ENCODE measurements around the gene RIN3. TPM values are rescaled to one million over a fixed set of nuclear protein-coding genes. Genes with fewer than 3 reads are reported as not detected.

RIN3 gene
- total and polyA plus RNA-seq, 8 donors = 13.8 to 54.8 (median 18.0) TPM

DNA sequence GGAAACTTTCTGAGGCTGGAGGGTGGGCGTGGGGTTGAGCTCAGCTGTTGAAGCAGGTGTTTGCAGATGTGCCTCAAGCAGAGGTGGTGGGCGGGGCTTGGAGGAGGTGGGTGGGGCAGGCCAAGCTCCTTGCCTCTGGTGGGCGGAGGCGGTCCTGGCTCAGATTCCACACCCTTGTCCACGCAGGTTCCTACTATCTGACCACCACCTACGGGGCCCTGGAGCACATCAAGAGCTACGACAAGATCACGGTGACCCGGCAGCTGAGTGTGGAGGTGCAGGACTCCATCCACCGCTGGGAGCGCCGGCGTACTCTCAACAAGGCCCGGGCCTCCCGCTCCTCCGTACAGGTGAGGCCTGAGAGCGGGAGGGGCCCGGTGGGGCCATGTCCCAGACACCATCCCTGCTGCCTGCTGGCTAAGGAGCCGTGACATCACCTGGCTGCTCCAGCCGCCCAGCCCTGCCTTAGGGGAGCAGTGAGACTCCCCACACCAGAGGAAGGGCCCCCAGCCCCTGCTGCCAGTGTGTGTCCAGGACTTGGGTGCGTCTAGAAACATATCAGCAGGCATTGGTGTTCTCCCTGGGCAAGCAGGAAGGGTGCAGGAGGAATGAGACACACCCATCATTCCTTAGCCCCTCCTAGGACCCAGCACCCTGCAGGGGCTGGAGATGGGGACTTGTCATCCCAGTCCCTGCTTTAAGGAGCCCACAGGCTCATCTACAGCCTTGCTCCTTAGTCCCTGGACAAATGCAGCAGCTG lies 171.4 kb downstream of the RIN3 start:
- H3K36me3 ChIP-seq = peaks cover 0 to 99% of the 10 kb centered on the region in 2 donors
- DNase-seq (no peak), ATAC-seq (no peak)
- intact Hi-C loops (cut with DNase I) = loop anchor here in 1 of 2 donors (10.0 kb wide), 1 partner anchor 550 kb away; no protein-coding TSS in a partner anchor
- H3K27ac ChIP-seq = no peak overlapping the region
- H3K9me3 ChIP-seq = no peaks in the 10 kb centered on the region
- peaks cover 0 to 19% of the 10 kb centered on the region in 2 donors for H3K4me1 ChIP-seq
- no peaks in the 10 kb centered on the region for H3K27me3 ChIP-seq
- TF ChIP-seq, protein P1, sequence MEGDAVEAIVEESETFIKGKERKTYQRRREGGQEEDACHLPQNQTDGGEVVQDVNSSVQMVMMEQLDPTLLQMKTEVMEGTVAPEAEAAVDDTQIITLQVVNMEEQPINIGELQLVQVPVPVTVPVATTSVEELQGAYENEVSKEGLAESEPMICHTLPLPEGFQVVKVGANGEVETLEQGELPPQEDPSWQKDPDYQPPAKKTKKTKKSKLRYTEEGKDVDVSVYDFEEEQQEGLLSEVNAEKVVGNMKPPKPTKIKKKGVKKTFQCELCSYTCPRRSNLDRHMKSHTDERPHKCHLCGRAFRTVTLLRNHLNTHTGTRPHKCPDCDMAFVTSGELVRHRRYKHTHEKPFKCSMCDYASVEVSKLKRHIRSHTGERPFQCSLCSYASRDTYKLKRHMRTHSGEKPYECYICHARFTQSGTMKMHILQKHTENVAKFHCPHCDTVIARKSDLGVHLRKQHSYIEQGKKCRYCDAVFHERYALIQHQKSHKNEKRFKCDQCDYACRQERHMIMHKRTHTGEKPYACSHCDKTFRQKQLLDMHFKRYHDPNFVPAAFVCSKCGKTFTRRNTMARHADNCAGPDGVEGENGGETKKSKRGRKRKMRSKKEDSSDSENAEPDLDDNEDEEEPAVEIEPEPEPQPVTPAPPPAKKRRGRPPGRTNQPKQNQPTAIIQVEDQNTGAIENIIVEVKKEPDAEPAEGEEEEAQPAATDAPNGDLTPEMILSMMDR (IDR thresholded peaks at IDR 0.05) = no peak
- H3K4me3 ChIP-seq = no peak overlapping the region

DNA sequence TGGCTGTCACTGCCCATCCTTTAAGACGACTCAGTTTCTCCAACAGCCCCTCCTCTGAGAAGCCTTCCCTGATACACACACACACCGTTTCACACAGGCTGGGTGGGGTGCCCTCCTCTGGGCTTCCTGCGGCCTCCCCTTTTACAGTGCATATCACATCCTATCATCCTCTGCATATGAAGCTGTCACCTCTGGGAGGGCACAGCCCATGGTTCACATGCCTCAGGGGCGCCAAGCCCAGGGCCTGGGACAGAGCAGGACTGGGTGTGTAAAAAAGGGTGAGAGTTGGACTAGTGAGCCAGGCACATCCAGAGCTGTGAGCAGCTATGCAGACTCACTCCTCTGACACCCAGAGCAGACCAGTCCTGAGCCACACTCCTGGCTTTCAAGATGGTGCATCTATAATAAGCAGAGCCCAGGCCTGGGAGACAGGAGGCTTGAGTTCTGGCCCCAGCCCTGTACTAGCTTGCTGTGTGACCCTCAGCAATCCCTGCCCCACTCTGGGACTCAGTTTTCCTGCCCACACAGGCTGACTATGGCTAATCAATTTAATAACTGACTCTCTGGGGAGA lies 172.3 kb downstream of the RIN3 start:
- Histone ChIP-seq H3K4me1 (peaks cover 0 to 15% of the 10 kb centered on the region in 2 donors), H3K27me3 (no peaks in the 10 kb centered on the region), H3K27ac (no peak overlapping the region), H3K9me3 (no peaks in the 10 kb centered on the region), H3K36me3 (peaks cover 0 to 99% of the 10 kb centered on the region in 2 donors), H3K4me3 (no peak overlapping the region)
- no peak for DNase-seq
- TF ChIP-seq, protein P1 (IDR thresholded peaks at IDR 0.05) = no peak
- no peak for ATAC-seq
- intact Hi-C loops (cut with DNase I) = loop anchor here in 1 of 2 donors (10.0 kb wide), 1 partner anchor 551 kb away; no protein-coding TSS in a partner anchor

DNA sequence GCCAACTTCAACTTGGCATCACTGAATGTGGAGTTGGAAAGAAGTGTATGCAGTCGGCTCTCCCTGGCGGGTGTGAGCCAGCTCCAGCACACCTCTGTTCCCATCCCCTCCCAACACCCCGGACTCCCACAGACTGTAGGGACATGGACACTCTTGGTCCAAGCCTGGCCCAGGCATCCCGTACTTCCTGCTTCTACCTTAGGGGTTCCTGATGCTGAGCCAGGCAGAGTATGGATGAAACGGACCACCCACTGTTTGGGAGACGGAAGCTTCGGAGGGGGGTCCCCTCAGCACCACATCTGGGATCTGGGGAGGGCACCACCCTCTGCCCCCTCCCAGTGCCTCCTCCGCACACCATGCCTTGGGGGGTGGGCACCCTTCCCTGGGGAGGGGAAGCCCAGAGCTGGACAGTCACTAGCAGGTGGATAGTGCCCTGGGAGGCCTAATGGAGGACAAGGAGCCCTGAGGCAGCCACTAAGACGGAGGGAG lies 172.9 kb downstream of the RIN3 start:
- Histone ChIP-seq H3K36me3 (peaks cover 0 to 93% of the 10 kb centered on the region in 2 donors), H3K4me1 (peaks cover 0 to 9% of the 10 kb centered on the region in 2 donors), H3K4me3 (peak overlapping the region in 1 of 2 donors; percentile 43), H3K27me3 (no peaks in the 10 kb centered on the region), H3K27ac (no peak overlapping the region), H3K9me3 (no peaks in the 10 kb centered on the region)
- intact Hi-C loops (cut with DNase I) = loop anchor here in 1 of 2 donors (10.0 kb wide), 1 partner anchor 552 kb away; no protein-coding TSS in a partner anchor
- ATAC-seq (no peak), DNase-seq (no peak)
- TF ChIP-seq, protein P1 (IDR thresholded peaks at IDR 0.05) = no peak

DNA sequence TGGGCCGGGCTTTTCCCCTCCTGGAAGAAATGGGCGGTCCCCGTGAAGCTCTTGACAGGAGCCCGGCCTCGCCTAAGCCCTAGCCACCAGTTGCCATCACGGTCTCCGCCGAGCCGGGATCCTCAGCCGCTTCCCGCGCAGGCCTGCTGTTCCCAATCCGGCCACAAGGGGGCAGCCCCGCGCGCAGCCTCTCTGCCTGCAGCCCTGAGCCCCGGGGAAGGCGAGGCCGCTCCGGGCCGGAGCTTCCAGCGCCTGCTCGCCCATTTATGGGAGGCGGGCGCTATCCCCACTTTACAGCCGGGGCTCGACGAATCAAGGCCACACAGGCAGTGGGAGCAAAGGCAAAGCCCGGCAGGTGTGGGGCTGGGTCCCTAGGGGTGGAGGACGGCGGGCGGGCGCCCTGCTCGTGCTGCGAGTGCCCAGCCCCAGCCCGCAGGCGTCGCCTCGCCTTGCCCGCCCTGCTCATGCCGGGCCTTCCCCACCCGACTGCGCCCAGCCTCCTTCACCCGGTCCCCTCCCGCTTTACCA lies 173.4 kb downstream of the RIN3 start:
- peaks cover 0 to 88% of the 10 kb centered on the region in 2 donors for H3K36me3 ChIP-seq
- ATAC-seq = peak; percentile 93

More for the DNA sequence above, 173.4 kb downstream of the RIN3 start:
- Histone ChIP-seq H3K4me3 (peak overlapping the region; percentile 18 to 43), H3K27me3 (no peaks in the 10 kb centered on the region), H3K4me1 (peaks cover 0 to 5% of the 10 kb centered on the region in 2 donors), H3K27ac (no peak overlapping the region), H3K9me3 (no peaks in the 10 kb centered on the region)
- TF ChIP-seq, protein P1 (IDR thresholded peaks at IDR 0.05) = peak; percentile 84 to 97
- intact Hi-C loops (cut with DNase I) = loop anchor here in 1 of 2 donors (10.0 kb wide), 1 partner anchor 552 kb away; no protein-coding TSS in a partner anchor
- DNase-seq = peak; percentile 63 to 92 (median 74)
